Endometrial microvascular endothelial cells (primary cell): ENCODE results near the gene HTR5A. TPM values are rescaled to one million over a fixed set of nuclear protein-coding genes. Genes with fewer than 3 reads are reported as not detected.

Experiments used
- in situ Hi-C: cut with HindIII; loops from 2 replicates; pipeline ENCODE4 v1.10.0; 2017; ENCODE audit warnings: low sequenced_read_pairs, low pct_unique_long_range_greater_than_20kb; ENCODE audit errors: inconsistent ontology term
- total RNA-seq: library from RNA; depleted of rRNA; stranded (reverse); fragments of >200 nt; gene quantifications from one replicate; pipeline ENCODE4 v1.2.3, GENCODE V29; 2015; ENCODE audit errors: inconsistent ontology term

Gene HTR5A
- total RNA-seq, 1 donor from 2014 or later, result not detected

DNA sequence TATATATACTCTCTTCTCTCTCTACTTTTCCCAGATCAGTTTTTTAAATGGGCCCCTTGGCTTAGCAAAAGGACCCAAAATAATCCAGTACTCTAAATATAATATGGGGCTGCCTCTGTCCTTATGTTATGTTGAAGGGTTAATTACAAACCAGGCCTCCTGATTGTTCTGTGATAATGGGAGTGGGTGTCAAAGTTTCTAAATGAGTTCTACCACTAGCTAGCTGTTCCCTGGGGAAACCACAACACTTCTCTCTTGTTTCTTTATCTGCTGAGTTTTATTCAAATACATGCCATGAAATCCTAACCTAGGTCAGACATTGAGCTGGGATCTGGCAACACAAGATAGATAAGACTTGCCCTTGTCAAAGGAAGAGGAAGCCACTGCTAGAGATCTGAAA is 3.8 kb downstream of the HTR5A start:
- in situ Hi-C loops, result no loop called here

GRCh38 chr7:155084021-155084420 is 13.9 kb downstream of the HTR5A start:
- in situ Hi-C loops, result no loop called here

DNA sequence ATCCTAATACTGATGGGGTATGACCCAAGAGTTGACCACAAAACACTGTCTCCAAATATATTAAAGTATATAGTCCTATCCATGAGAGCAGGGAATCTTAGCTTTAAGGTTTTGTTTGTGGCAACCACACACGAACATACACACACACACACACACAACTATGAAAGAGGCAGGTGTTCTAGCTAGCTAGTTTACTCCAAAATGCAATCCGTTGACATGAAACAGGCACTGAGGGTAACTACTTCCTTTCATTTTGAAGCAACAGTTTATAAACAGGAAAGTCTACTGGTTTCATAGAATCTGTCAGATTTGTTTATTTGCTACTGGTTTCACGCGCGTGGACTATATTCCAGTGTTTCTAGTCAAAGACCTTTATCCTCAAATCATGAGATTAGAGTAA is 14.8 kb downstream of the HTR5A start:
- in situ Hi-C loops, result no loop called here

- in situ Hi-C loops, result no loop called here
These were observed 20.6 kb downstream of the HTR5A start for GRCh38 chr7:155090684-155091083.

GRCh38 chr7:155093596-155093995 is 23.5 kb downstream of the HTR5A start:
- in situ Hi-C loops, result no loop called here

DNA sequence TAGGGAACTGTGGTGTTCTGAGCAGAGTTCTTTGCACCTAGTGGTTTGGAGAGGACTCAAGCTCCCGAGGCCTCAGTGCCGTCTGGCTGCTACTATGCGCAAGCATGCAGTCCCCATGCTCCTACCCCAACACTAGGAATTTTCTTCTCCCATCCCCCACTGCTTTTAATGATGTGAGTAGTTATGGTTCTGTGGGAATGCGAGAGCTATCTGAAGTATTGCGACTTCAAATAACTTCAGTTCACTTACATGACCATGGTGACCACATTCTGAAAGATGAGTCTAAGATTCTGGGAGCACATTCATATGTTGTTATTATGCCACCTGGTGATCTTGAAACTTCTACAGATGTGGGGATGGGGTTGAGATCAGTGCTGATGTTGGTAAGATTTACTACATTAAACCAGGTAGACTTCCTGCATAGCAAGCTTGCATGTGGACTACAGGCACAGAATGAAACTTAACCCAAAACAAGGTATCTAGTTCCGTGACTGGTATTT is 24.6 kb downstream of the HTR5A start:
- in situ Hi-C loops, result no loop called here

DNA sequence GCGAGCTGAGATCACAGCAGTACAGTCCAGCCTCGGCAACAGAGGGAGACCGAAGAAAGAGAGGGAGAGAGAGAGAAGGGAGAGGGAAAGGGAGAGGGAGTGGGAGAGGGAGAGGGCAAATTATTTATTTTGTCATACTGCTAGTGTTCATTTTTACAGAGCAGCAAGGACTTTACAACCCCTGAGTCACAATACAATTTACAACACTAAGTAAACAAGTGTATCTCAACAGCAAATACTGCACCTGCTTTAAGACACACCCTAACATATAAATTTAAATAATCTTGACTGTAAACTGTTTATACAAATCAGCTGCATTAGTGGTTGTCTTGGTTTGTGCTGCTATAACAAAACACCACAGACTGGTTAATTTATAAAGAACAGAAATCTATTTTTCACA is 27.2 kb downstream of the HTR5A start:
- in situ Hi-C loops, result no loop called here

GRCh38 chr7:155103839-155104238 is 33.7 kb downstream of the HTR5A start:
- in situ Hi-C loops, result no loop called here

DNA sequence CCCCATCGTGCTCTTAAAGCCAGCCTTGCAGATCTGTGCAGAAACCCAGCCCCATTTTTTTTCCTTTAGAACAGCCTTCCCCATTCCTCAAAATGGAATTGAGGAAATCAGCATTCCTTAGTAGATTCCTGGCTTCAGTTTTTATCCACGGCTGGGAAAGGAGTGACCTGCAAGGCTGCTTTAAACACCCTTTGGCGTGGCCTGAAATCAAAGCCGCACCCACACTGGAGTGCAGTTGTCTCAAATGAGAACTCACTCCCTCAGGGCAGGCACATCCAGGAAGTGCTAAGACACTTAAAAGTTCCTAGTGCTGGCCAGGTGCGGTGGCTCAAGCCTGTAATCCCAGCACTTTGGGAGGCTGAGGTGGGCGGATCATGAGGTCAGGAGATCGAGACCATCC is 34.8 kb downstream of the HTR5A start:
- in situ Hi-C loops, result no loop called here

DNA sequence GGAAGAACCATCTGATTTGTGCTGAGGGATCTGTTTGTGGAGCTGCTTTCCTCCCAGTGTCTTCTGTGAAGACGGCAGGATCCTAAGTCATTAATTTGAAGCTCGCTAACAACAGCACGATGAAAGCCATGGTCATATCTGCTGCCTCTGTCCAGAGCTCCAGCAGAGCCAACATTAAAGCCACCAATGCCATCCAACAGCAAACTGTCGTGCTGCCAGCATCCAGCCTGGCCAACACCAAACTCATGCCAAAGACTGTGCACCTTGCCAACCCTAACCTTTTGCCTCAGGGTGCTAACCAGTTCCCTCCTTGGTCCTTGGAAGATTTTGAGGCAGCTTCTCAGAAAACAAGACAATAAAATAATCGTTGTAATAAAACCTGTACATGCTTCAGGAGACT is 36.2 kb downstream of the HTR5A start:
- in situ Hi-C loops, result no loop called here

- in situ Hi-C loops, result no loop called here
These were observed 37.0 kb downstream of the HTR5A start for GRCh38 chr7:155107126-155107525.

GRCh38 chr7:155108144-155108901 is 38.2 kb downstream of the HTR5A start:
- in situ Hi-C loops, result no loop called here

DNA sequence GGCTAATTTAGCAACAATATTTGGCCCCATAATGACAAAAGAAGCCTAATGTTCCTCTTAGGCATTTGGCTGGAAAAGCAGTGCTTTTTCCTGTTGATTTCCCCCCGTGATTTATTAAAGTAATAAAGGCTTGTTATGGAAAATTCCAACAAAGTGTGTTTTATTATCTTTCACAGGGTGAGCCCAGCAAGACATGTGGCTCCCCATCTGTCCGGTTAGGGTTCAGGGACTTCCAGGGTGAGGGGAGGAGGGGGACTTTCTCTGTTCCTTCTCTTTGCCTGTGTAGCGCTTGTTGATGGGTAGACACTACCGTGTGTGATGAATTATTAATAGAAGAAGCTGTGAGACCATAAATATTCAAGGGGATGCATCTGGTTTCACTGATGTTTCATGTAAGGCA is 39.0 kb downstream of the HTR5A start:
- in situ Hi-C loops, result no loop called here

GRCh38 chr7:155115288-155115687 is 45.2 kb downstream of the HTR5A start:
- in situ Hi-C loops, result no loop called here

DNA sequence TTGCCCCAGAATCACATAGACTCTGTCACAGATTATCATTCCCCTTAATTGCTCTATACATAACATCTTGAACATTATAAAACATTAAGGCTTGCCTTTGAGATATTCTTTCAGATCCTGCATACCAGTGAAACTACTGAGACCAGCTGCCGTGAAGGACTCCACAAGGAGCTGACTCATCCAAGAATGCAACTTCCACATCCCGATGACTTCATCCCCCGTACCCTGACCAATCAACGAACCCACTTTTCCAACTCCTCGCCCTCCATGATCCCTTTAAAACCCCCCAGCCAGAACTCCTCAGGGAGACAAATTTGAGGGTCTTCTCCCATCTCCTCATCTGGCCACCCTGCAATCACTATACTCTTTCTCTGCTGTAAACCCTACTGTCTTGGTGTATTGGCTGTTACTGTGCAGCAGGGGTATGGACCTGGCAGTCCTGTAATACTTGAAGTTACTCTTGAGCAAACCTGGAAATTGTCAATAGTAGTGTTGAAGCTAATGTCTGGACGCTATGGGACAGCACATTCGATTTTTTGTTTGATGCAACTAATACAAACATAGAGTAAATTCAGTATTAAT is 49.8 kb downstream of the HTR5A start:
- in situ Hi-C loops, result no loop called here

DNA sequence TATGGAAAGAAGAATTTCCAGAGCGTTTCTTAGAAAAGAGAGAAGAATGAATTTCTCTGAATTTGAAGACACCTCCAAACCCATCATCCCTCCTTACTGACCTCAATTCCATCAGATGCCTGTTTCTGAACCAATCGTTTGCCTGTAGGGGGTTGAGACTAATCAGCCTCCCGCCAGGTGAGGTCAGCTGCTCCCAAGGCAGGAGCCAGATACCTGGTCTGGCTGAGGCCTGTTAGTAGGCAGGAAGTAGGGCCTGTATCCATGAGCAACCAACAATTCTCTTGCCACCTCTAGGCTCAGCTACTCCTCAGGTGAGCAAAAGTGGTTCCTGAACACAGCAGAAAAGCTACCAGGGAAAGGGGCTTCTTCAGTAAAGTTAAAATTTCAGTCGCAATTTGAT is 50.3 kb downstream of the HTR5A start:
- in situ Hi-C loops, result no loop called here

GRCh38 chr7:155122831-155123230 is 52.7 kb downstream of the HTR5A start:
- in situ Hi-C loops, result no loop called here

DNA sequence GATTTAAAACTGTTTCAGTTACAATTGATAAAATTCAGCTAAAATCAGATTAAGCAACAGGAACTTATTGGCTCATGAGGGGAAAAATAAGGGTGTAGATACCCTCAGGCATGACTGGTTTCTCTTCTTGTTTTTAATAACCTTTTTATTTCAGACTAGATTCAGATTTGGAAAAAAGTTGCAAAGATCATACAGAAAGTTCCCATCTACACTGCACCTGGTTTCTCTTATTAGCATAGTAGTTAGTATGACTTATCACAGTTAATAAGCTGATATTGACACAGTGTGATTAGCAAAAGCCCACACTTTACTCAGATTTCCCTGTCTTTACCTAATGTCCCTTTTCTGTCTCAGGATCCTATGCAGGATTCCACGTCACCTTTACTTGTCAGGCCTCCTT is 53.3 kb downstream of the HTR5A start:
- in situ Hi-C loops, result no loop called here

DNA sequence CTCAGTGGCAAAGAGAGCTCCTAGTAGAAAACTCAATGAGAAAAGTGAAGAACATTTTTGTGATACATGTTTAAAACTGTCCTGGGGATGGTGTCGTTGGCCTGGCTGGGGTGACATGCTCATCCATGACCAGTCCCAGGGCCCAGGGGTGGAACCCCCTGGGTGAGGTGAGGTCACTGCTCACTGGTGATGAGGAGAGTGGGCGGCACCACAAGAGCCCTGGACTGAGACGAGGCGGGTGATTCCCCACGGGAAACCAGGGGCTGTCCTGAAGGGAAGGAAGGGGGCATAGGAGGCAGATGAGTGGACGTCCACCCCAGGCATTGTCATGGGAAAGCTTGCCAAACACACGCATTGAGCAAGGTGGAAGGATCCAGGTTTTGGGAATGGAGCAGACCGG is 54.6 kb downstream of the HTR5A start:
- in situ Hi-C loops, result no loop called here

DNA sequence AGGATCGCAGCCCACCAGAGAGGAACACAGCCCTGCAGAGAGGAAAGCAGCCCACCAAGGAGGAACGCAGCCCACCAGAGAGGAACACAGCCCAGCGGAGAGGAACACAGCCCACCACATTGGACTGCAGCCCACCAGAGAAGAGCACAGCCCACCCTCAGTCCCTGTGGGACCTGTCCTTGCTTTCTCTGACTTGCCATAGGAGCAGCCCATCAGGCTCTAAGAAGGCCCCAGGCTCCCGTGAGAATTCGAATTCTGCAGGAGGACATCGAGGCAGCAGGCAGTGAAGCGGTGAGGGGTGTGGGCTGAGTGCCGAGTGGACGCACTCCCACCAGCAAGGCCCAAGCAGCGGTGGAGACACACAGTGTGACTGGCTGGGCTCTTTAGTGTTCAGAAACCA is 59.1 kb downstream of the HTR5A start:
- in situ Hi-C loops, result no loop called here

DNA sequence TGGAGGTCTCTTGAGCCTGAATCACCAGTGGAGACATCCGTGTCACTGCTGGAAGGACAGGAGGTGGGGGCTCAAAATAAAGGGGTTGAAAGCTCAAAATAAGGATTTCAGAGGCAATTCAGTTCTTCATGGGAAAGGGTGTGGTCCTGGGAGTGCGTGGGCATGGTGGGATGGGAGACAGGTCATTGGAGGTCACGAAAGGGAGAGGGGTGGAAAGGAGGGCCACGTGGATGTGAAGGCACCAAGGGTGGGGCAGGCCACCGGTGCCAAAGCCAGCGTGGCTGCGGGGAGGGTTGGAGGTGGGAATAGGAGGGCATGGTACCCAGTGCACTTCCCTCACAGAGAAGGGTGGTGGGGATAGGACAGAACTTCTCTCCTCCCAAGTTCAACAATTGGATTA is 59.7 kb downstream of the HTR5A start:
- in situ Hi-C loops, result no loop called here
